Pancreas (tissue), 10 donors: ENCODE results near the gene FGD5. TPM values are rescaled to one million over a fixed set of nuclear protein-coding genes. Genes with fewer than 3 reads are reported as not detected.

Source experiments
- ATAC-seq, 4 donors: fragments of 200-7000 bp; cut with Tn5 transposase; one replicate each; pipeline versions ENCODE4 v1.8.0 to v1.9.1; 2020; ENCODE audit warnings: mild to moderate bottlenecking in 4 of 4, moderate library complexity in 4 of 4
- DNase-seq, 6 donors: peaks; one replicate each; pipeline ENCODE4 v3.0.0-alpha.2; 2020
- FAIRE-seq: peaks from 2 replicates; lab custom pipeline; 2012; peaks lifted over from hg19 to GRCh38; lab: Jason Lieb, UNC
- H3K27ac ChIP-seq, 4 donors: fragments of 200-600 bp; sonication (generic); 1 replicate in 3 of 4; 2 replicates in 1 of 4; pipeline versions ENCODE4 v1.5.0 to v1.8.0; 2020
- H3K27me3 ChIP-seq, 4 donors: fragments of 200-600 bp; one replicate each; pipeline ENCODE4 v1.8.0; 2021
- H3K36me3 ChIP-seq, 3 donors: fragments of 200-600 bp; sonication (generic) in 1 of 3; one replicate each; pipeline versions ENCODE4 v1.5.0 to v1.8.0; 2020 to 2021
- H3K4me1 ChIP-seq, 3 donors: fragments of 200-600 bp; one replicate each; pipeline ENCODE4 v1.8.0; 2021
- H3K4me3 ChIP-seq, 4 donors: fragments of 200-600 bp; sonication (generic) in 2 of 4; one replicate each; pipeline versions ENCODE4 v1.5.0 to v1.8.0; 2020 to 2021
- H3K9me3 ChIP-seq, 4 donors: fragments of 200-600 bp; one replicate each; pipeline ENCODE4 v1.8.0; 2021
- CTCF ChIP-seq, 4 donors: fragments of 200-600 bp; sonication (generic) in 3 of 4; IDR thresholded peaks; one replicate each; pipeline versions ENCODE4 v1.5.0 to v1.8.0; 2021; ENCODE audit warnings: antibody characterized with exemption in 4 of 4
- WGBS, 2 donors: extraction: QIAGEN DNeasy Blood & Tissue Kit; methylation state at CpG; one replicate each; pipeline ENCODE4 v1.1.7; 2013; 5-methylcytosine and 5-hydroxymethylcytosine counted together
- intact Hi-C, 3 donors: fragments of 100-400 bp; cut with DNase I; formaldehyde crosslinking; loops; one replicate each; pipeline versions ENCODE4 v1.11.1 to v1.14.2; 2022
- polyA plus RNA-seq, 2 donors: library from polyadenylated mRNA; stranded (reverse); fragments of 200-250 nt; gene quantifications; one replicate each; pipeline ENCODE4 v1.2.3, GENCODE V29; 2013
- total RNA-seq, 6 donors: library from RNA; stranded (reverse); fragmentation: NEBNext Ultra II Directional in 4 of 6; extraction: Animal tissue kit (Norgen Biotek cat#: 25700) in 4 of 6; gene quantifications; one replicate each; pipeline versions ENCODE4 v1.2.1 to v1.2.4, GENCODE V29; 2021 to 2023
- donor health status: healthy with polysubstance abuse.
- donor health status: DM: no; HTN: no; CAD: no; lungs with moderate emphysema.
- donor health status: DM: no; HTN: no; CAD: no.
- donor health status: control.
- donor health status: control.
- donor health status: Bipolar disorder and iron deficiency.
- donor health status: DM: yes; HTN: yes; CAD: no.
- donor health status: DM: no; HTN: no; CAD: no.
- donor health status: DM: no; HTN: no; CAD: no.
- donor health status: DM: yes; HTN: yes; CAD: no.

FGD5 gene
- total and polyA plus RNA-seq, 8 donors, result 2.2 to 7.1 (median 3.3) TPM

GRCh38 chr3:14863333-14864100 lies 44.8 kb downstream of the FGD5 start:
- intact Hi-C loops, result no loop called here
- Histone ChIP-seq H3K36me3 (no peaks in the 10 kb centered on the region), H3K9me3 (no peaks in the 10 kb centered on the region), H3K4me3 (no peak overlapping the region), H3K27ac (no peak overlapping the region), H3K4me1 (no peaks in the 10 kb centered on the region), H3K27me3 (no peaks in the 10 kb centered on the region)
- TF ChIP-seq CTCF (IDR thresholded peaks at IDR 0.05), result no peak
- ATAC-seq (no peak), DNase-seq (no peak), FAIRE-seq (no peak)
- 48 to 62% methylated on average over 10 of the region's 10 CpGs for WGBS, 2 donors

DNA sequence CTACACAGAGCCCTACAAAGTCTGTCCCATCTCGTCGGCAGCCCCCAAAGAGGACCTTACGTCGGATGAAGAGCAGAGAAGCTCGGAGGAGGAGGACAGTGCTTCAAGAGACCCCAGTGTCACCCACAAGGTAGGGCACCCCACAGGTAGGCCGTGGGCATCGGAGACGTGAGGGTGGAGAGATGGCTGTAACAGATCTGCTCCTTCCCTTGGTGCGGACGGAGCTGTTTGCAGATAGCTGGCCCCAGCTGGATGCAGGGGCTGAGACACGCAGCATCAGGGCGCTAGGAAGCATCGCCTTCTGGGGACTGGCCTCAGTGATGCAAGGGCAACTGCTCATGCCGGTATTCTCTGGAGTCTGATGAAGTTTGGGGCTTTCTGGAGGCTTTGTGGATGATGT lies 45.4 kb downstream of the FGD5 start:
- H3K4me3 ChIP-seq, result no peak overlapping the region
- H3K9me3 ChIP-seq, result no peaks in the 10 kb centered on the region
- 66 to 76% methylated on average over 14 of the region's 14 CpGs for WGBS, 2 donors
- no peaks in the 10 kb centered on the region for H3K27me3 ChIP-seq
- intact Hi-C loops, result no loop called here
- FAIRE-seq, result no peak
- no peak for ATAC-seq
- no peaks in the 10 kb centered on the region for H3K36me3 ChIP-seq
- DNase-seq, result no peak
- H3K27ac ChIP-seq, result no peak overlapping the region
- H3K4me1 ChIP-seq, result no peaks in the 10 kb centered on the region
- no peak for TF ChIP-seq CTCF (IDR thresholded peaks at IDR 0.05)

DNA sequence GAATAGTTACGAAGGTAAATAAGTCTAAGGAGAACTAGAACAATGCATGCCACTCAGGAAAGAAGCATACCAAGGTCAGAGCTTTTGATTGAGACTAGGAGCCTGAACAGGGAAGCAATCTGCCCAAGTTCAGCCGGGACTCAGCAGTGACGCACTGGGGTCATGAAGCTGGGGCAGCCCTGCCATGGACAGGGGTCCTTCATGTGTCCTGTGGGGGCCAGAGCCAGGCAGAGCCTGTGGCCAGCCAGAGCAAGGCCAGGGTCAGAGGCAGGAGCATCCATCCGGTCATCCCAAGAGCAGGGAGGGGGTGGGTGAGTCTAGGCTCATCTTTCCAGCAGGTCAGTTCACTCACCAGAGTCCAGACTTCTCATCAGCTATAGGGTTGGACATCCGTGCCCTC lies 47.9 kb downstream of the FGD5 start:
- Histone ChIP-seq H3K36me3 (no peaks in the 10 kb centered on the region), H3K4me1 (no peaks in the 10 kb centered on the region), H3K4me3 (no peak overlapping the region), H3K27ac (no peak overlapping the region), H3K9me3 (no peaks in the 10 kb centered on the region), H3K27me3 (no peaks in the 10 kb centered on the region)
- ATAC-seq (no peak), DNase-seq (no peak), FAIRE-seq (no peak)
- TF ChIP-seq CTCF (IDR thresholded peaks at IDR 0.05), result no peak
- 66 to 87% methylated on average over 5 of the region's 5 CpGs for WGBS, 2 donors
- intact Hi-C loops, result no loop called here

GRCh38 chr3:14867936-14868570 lies 49.3 kb downstream of the FGD5 start:
- H3K27me3 ChIP-seq, result no peaks in the 10 kb centered on the region
- intact Hi-C loops, result no loop called here
- no peak overlapping the region for H3K4me3 ChIP-seq
- H3K4me1 ChIP-seq, result no peaks in the 10 kb centered on the region
- ATAC-seq (no peak), FAIRE-seq (no peak), DNase-seq (no peak)
- H3K36me3 ChIP-seq, result no peaks in the 10 kb centered on the region
- WGBS, 2 donors, result 83% methylated on average over 11 of the region's 11 CpGs
- H3K9me3 ChIP-seq, result no peaks in the 10 kb centered on the region
- H3K27ac ChIP-seq, result no peak overlapping the region
- TF ChIP-seq CTCF (IDR thresholded peaks at IDR 0.05), result no peak
